ENCODE results near the gene PPP1R14B. TPM values are rescaled to one million over a fixed set of nuclear protein-coding genes. Genes with fewer than 3 reads are reported as not detected.

Gene PPP1R14B
- total RNA-seq, 1 donor from 2014 or later = 156 TPM

GRCh38 chr11:64245797-64246620 lies 734 bp downstream of the PPP1R14B start:
- DNase-seq (ENCODE audit: low read depth in 2 of 2) = peak in 1 of 2 donors; percentile 90

- DNase-seq (ENCODE audit: low read depth in 2 of 2) = no peak
Measured at GRCh38 chr11:64245401-64245796, 1.3 kb downstream of the PPP1R14B start.

- DNase-seq (ENCODE audit: low read depth in 2 of 2) = no peak
Measured at GRCh38 chr11:64244966-64245365, 1.8 kb downstream of the PPP1R14B start.

GRCh38 chr11:64244107-64244506 lies 2.6 kb downstream of the PPP1R14B start:
- DNase-seq (ENCODE audit: low read depth in 2 of 2) = no peak

GRCh38 chr11:64243236-64243854 lies 3.4 kb downstream of the PPP1R14B start:
- no peak for DNase-seq (ENCODE audit: low read depth in 2 of 2)

GRCh38 chr11:64241491-64242374 lies 5.0 kb downstream of the PPP1R14B start:
- peak in 1 of 2 donors; percentile 100 for DNase-seq (ENCODE audit: low read depth in 2 of 2)

GRCh38 chr11:64241241-64241490 lies 5.6 kb downstream of the PPP1R14B start:
- DNase-seq (ENCODE audit: low read depth in 2 of 2) = peak in 1 of 2 donors; percentile 96

GRCh38 chr11:64240435-64241240 lies 6.1 kb downstream of the PPP1R14B start, which contains the start of gene FKBP2:
Gene FKBP2, plus strand, starts transcription at chr11:64241095. Its CDS starts 1,293 bp downstream, at chr11:64242388.
- DNase-seq (ENCODE audit: low read depth in 2 of 2) = peak; percentile 91 to 97

- no peak for DNase-seq (ENCODE audit: low read depth in 2 of 2)
Measured at GRCh38 chr11:64239662-64240434, 6.9 kb downstream of the PPP1R14B start.

- no peak for DNase-seq (ENCODE audit: low read depth in 2 of 2)
Measured at GRCh38 chr11:64238999-64239398, 7.7 kb downstream of the PPP1R14B start.

- DNase-seq (ENCODE audit: low read depth in 2 of 2) = no peak
Measured at GRCh38 chr11:64238076-64238475, 8.7 kb downstream of the PPP1R14B start.

GRCh38 chr11:64237484-64237951 lies 9.2 kb downstream of the PPP1R14B start:
- DNase-seq (ENCODE audit: low read depth in 2 of 2) = no peak

- no peak for DNase-seq (ENCODE audit: low read depth in 2 of 2)
Measured at GRCh38 chr11:64235437-64236161, 11.1 kb downstream of the PPP1R14B start.

- peak in 1 of 2 donors; percentile 40 for DNase-seq (ENCODE audit: low read depth in 2 of 2)
Measured at GRCh38 chr11:64234647-64235379, 11.9 kb downstream of the PPP1R14B start.

- DNase-seq (ENCODE audit: low read depth in 2 of 2) = peak in 1 of 2 donors; percentile 78
Measured at GRCh38 chr11:64233913-64234586, 12.7 kb downstream of the PPP1R14B start, which contains the start of gene VEGFB. Gene VEGFB, plus strand, starts transcription at chr11:64234584. Its CDS starts 250 bp downstream, at chr11:64234834.

GRCh38 chr11:64232967-64233315 lies 13.8 kb downstream of the PPP1R14B start:
- DNase-seq (ENCODE audit: low read depth in 2 of 2) = no peak

- DNase-seq (ENCODE audit: low read depth in 2 of 2) = no peak
Measured at GRCh38 chr11:64232182-64232966, 14.4 kb downstream of the PPP1R14B start.
